ENCODE results near the gene AKAP6.

The AKAP6 gene

GRCh38 chr14:32366256-32366879 lies 37.3 kb downstream of the AKAP6 start:
- no peak overlapping the region for H3K4me2 ChIP-seq
- H3K9ac ChIP-seq = no peak overlapping the region
- H3K27ac ChIP-seq = no peak overlapping the region
- H2AFZ ChIP-seq (ENCODE audit: low read depth) = no peak overlapping the region
- no peaks in the 10 kb centered on the region for H3K36me3 ChIP-seq (ENCODE audit: insufficient read depth)
- H3K27me3 ChIP-seq (ENCODE audit: insufficient read depth, low read depth) = no peaks in the 10 kb centered on the region
- TF ChIP-seq CTCF (conservative IDR thresholded peaks at IDR 0.05; ENCODE audit: low read depth, low read length) = no peak
- H3K4me3 ChIP-seq (IDR thresholded peaks at IDR 0.05; ENCODE audit: insufficient read depth, low read depth, low read length) = no peak overlapping the region
- H4K20me1 ChIP-seq (ENCODE audit: insufficient read depth) = no peaks in the 10 kb centered on the region
- H3K4me1 ChIP-seq (ENCODE audit: low read depth, poor library complexity, severe bottlenecking) = no peaks in the 10 kb centered on the region
- H3K79me2 ChIP-seq (ENCODE audit: insufficient read depth, low read depth) = no peaks in the 10 kb centered on the region

- Histone ChIP-seq H3K36me3 (ENCODE audit: insufficient read depth) (no peaks in the 10 kb centered on the region), H4K20me1 (ENCODE audit: insufficient read depth) (no peaks in the 10 kb centered on the region), H3K4me1 (ENCODE audit: low read depth, poor library complexity, severe bottlenecking) (no peaks in the 10 kb centered on the region), H2AFZ (ENCODE audit: low read depth) (no peak overlapping the region), H3K27me3 (ENCODE audit: insufficient read depth, low read depth) (no peaks in the 10 kb centered on the region), H3K79me2 (ENCODE audit: insufficient read depth, low read depth) (no peaks in the 10 kb centered on the region), H3K4me2 (no peak overlapping the region), H3K27ac (no peak overlapping the region), H3K4me3 (IDR thresholded peaks at IDR 0.05; ENCODE audit: insufficient read depth, low read depth, low read length) (no peak overlapping the region), H3K9ac (no peak overlapping the region)
- no peak for TF ChIP-seq CTCF (conservative IDR thresholded peaks at IDR 0.05; ENCODE audit: low read depth, low read length)
Observed at GRCh38 chr14:32366986-32367385, 37.9 kb downstream of the AKAP6 start.

GRCh38 chr14:32367516-32367915 lies 38.4 kb downstream of the AKAP6 start:
- no peaks in the 10 kb centered on the region for H4K20me1 ChIP-seq (ENCODE audit: insufficient read depth)
- no peak overlapping the region for H3K4me2 ChIP-seq
- H3K9ac ChIP-seq = no peak overlapping the region
- H3K36me3 ChIP-seq (ENCODE audit: insufficient read depth) = no peaks in the 10 kb centered on the region
- no peak overlapping the region for H3K27ac ChIP-seq
- TF ChIP-seq CTCF (conservative IDR thresholded peaks at IDR 0.05; ENCODE audit: low read depth, low read length) = no peak
- no peak overlapping the region for H2AFZ ChIP-seq (ENCODE audit: low read depth)
- no peaks in the 10 kb centered on the region for H3K27me3 ChIP-seq (ENCODE audit: insufficient read depth, low read depth)
- no peak overlapping the region for H3K4me3 ChIP-seq (IDR thresholded peaks at IDR 0.05; ENCODE audit: insufficient read depth, low read depth, low read length)
- H3K79me2 ChIP-seq (ENCODE audit: insufficient read depth, low read depth) = no peaks in the 10 kb centered on the region
- H3K4me1 ChIP-seq (ENCODE audit: low read depth, poor library complexity, severe bottlenecking) = no peaks in the 10 kb centered on the region

- H3K4me1 ChIP-seq (ENCODE audit: low read depth, poor library complexity, severe bottlenecking) = no peaks in the 10 kb centered on the region
- no peak for TF ChIP-seq CTCF (conservative IDR thresholded peaks at IDR 0.05; ENCODE audit: low read depth, low read length)
- H3K27me3 ChIP-seq (ENCODE audit: insufficient read depth, low read depth) = no peaks in the 10 kb centered on the region
- no peak overlapping the region for H3K4me3 ChIP-seq (IDR thresholded peaks at IDR 0.05; ENCODE audit: insufficient read depth, low read depth, low read length)
- H3K27ac ChIP-seq = no peak overlapping the region
- no peak overlapping the region for H3K9ac ChIP-seq
- H3K4me2 ChIP-seq = no peak overlapping the region
- H4K20me1 ChIP-seq (ENCODE audit: insufficient read depth) = no peaks in the 10 kb centered on the region
- no peaks in the 10 kb centered on the region for H3K79me2 ChIP-seq (ENCODE audit: insufficient read depth, low read depth)
- H2AFZ ChIP-seq (ENCODE audit: low read depth) = no peak overlapping the region
- no peaks in the 10 kb centered on the region for H3K36me3 ChIP-seq (ENCODE audit: insufficient read depth)
Observed at GRCh38 chr14:32368107-32368506, 39.0 kb downstream of the AKAP6 start.

Data from KMS-11 (cell line).